Measurements from ENCODE around the gene SMIM13. TPM values are rescaled to one million over a fixed set of nuclear protein-coding genes. Genes with fewer than 3 reads are reported as not detected.

SMIM13 gene
- total and polyA plus RNA-seq, 2 of the 4 experiments (the other 2 are of a cell fraction), result 5.4 to 10.0 TPM

DNA sequence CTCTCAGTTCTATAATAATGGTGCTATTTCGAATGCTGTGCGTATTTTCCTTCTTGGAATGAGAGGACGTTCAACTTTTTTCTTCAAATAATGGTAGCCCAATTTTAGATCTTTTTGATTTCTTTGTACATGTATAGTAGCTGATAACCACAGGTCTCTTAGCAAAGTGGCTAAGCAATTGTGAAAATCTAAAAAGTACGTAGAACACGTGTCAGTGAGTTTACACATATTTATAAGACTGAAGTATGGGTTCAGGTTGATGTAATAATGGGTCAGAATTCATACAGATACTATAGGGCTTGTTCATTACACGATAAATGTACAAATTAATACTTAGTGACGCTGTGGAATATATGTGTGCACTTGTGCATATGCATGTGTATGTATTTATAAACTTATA lies 1.3 kb downstream of the SMIM13 start:
- peak overlapping the region; percentile 91; the same call in 1 of the 2 replicates for H3K27ac ChIP-seq (ENCODE audit: insufficient read depth, low read length)
- H3K23ac ChIP-seq (ENCODE audit: low read depth, low read length), result peak overlapping the region; percentile 98
- ChIA-PET CTCF (interaction anchor here (0.6 kb wide), 1 partner anchor 91 kb away, joined by 3 read pairs; no protein-coding TSS in a partner anchor), POLR2A (ENCODE audit: unreplicated experiment) (interaction anchor here (0.6 kb wide), 1 partner anchor 98 kb away, joined by 7 read pairs; no protein-coding TSS in a partner anchor)
- no peaks in the 10 kb centered on the region for H3K9me1 ChIP-seq (ENCODE audit: insufficient read depth, low read length)
- H4K91ac ChIP-seq (ENCODE audit: insufficient read depth, low read depth, low read length), result peak overlapping the region; percentile 92; the same call in 1 of the 2 replicates
- peak overlapping the region; percentile 91; the same call in 1 of the 2 replicates for H3K56ac ChIP-seq (ENCODE audit: extremely low read depth, insufficient read depth, low read length)
- no peaks in the 10 kb centered on the region for H3K9me3 ChIP-seq (ENCODE audit: control insufficient read depth, insufficient read depth, low read length)
- H3K4me3 ChIP-seq (ENCODE audit: insufficient read depth, low read depth, low read length), result peak overlapping the region; percentile 70
- intact Hi-C loops (cut with micrococcal nuclease) (loop anchor here (1.0 to 5.0 kb wide), 3 partner anchors 42 to 401 kb away; no protein-coding TSS in a partner anchor), in situ Hi-C loops (cut with MboI; ENCODE audit: low sequenced_read_pairs) (no loop called here), dilution Hi-C loops (cut with HindIII; ENCODE audit: low sequenced_read_pairs, unreplicated experiment) (no loop called here)
- no peak overlapping the region for H2AFZ ChIP-seq (replicated peaks; ENCODE audit: low read length, poor library complexity)
- no peaks in the 10 kb centered on the region for H3K36me3 ChIP-seq (ENCODE audit: control insufficient read depth, insufficient read depth, low read length)
- no peak overlapping the region for H2BK15ac ChIP-seq (ENCODE audit: low read depth, low read length)
- peak overlapping the region; percentile 95 for H2BK5ac ChIP-seq (ENCODE audit: low read depth, low read length, poor library complexity, severe bottlenecking)
- H3K14ac ChIP-seq (replicated peaks; ENCODE audit: low read depth, low read length), result peak overlapping the region; percentile 94; the same call in 1 of the 2 replicates
- ATAC-seq (ENCODE audit: low read depth), result no peak
- peak overlapping the region; percentile 62 to 80; a peak in 1 of 4 replicates for H4K8ac ChIP-seq (ENCODE audit: low read depth in 2 of 2, low read length in 2 of 2)
- peak overlapping the region; percentile 99 for H3K4ac ChIP-seq (ENCODE audit: low read depth, low read length)
- peak overlapping the region; percentile 90 for H2BK120ac ChIP-seq (ENCODE audit: low read depth, low read length)
- H2BK20ac ChIP-seq (ENCODE audit: low read depth, low read length), result no peak overlapping the region
- peak overlapping the region; percentile 59; the same call in 1 of the 2 replicates for H3K18ac ChIP-seq (ENCODE audit: low read depth, low read length)
- H3K4me2 ChIP-seq (ENCODE audit: low read depth, low read length), result peak overlapping the region; percentile 97
- H3K79me1 ChIP-seq (ENCODE audit: low read depth in 1 of 2, low read length in 2 of 2), result peaks cover 11 to 31% of the 10 kb centered on the region in 2 experiments; a peak in 3 of 4 replicates
- no peak overlapping the region for H4K5ac ChIP-seq (ENCODE audit: low read depth, low read length)
- DNase-seq, result no peak
- BruUV-seq (replicated peaks), result no TSS peak
- no peak overlapping the region for H2AK5ac ChIP-seq (ENCODE audit: low read depth, low read length)
- no peak overlapping the region for H2AK9ac ChIP-seq (replicated peaks; ENCODE audit: low read depth, low read length, poor library complexity)
- peaks cover 13% of the 10 kb centered on the region; the same call in 1 of the 2 replicates for H4K20me1 ChIP-seq (ENCODE audit: insufficient read depth, low read length)
- peak overlapping the region; percentile 91; the same call in 1 of the 2 replicates for H3K9ac ChIP-seq (ENCODE audit: low read depth, low read length)
- no peaks in the 10 kb centered on the region for H3K27me3 ChIP-seq (ENCODE audit: control insufficient read depth, insufficient read depth, low read length)
- WGBS, 2 experiments (ENCODE audit: extremely low coverage in 2 of 2, insufficient read length in 1 of 2), result no CpG with 5 or more reads among the region's 7 CpGs
- peaks cover 3% of the 10 kb centered on the region; the same call in 1 of the 2 replicates for H3K4me1 ChIP-seq (ENCODE audit: control insufficient read depth, insufficient read depth, low read length)
- no peak for TF ChIP-seq RFX5 (IDR thresholded peaks at IDR 0.05; ENCODE audit: low read depth, low read length)
- TF ChIP-seq MXI1 (IDR thresholded peaks at IDR 0.05; ENCODE audit: borderline replicate concordance, low read depth, low read length), result no peak
- no peak for TF ChIP-seq BHLHE40 (IDR thresholded peaks at IDR 0.05; ENCODE audit: low read depth, low read length)
- TF ChIP-seq, protein P1, sequence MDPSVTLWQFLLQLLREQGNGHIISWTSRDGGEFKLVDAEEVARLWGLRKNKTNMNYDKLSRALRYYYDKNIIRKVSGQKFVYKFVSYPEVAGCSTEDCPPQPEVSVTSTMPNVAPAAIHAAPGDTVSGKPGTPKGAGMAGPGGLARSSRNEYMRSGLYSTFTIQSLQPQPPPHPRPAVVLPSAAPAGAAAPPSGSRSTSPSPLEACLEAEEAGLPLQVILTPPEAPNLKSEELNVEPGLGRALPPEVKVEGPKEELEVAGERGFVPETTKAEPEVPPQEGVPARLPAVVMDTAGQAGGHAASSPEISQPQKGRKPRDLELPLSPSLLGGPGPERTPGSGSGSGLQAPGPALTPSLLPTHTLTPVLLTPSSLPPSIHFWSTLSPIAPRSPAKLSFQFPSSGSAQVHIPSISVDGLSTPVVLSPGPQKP (IDR thresholded peaks at IDR 0.05; ENCODE audit: borderline replicate concordance, low read depth, low read length), result no peak
- TF ChIP-seq FOS (IDR thresholded peaks at IDR 0.05; ENCODE audit: low read depth, low read length), result no peak
- TF ChIP-seq CEBPB (IDR thresholded peaks at IDR 0.05; ENCODE audit: low read depth, low read length), result no peak
- TF ChIP-seq SMC3 (IDR thresholded peaks at IDR 0.05; ENCODE audit: low read depth, low read length), result no peak
- TF ChIP-seq, protein P2, sequence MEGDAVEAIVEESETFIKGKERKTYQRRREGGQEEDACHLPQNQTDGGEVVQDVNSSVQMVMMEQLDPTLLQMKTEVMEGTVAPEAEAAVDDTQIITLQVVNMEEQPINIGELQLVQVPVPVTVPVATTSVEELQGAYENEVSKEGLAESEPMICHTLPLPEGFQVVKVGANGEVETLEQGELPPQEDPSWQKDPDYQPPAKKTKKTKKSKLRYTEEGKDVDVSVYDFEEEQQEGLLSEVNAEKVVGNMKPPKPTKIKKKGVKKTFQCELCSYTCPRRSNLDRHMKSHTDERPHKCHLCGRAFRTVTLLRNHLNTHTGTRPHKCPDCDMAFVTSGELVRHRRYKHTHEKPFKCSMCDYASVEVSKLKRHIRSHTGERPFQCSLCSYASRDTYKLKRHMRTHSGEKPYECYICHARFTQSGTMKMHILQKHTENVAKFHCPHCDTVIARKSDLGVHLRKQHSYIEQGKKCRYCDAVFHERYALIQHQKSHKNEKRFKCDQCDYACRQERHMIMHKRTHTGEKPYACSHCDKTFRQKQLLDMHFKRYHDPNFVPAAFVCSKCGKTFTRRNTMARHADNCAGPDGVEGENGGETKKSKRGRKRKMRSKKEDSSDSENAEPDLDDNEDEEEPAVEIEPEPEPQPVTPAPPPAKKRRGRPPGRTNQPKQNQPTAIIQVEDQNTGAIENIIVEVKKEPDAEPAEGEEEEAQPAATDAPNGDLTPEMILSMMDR (conservative IDR thresholded peaks at IDR 0.05; ENCODE audit: low read depth, low read length), result no peak
- TF ChIP-seq NFE2L2 (IDR thresholded peaks at IDR 0.05; ENCODE audit: low read depth, low read length), result no peak
- TF ChIP-seq, protein P3, sequence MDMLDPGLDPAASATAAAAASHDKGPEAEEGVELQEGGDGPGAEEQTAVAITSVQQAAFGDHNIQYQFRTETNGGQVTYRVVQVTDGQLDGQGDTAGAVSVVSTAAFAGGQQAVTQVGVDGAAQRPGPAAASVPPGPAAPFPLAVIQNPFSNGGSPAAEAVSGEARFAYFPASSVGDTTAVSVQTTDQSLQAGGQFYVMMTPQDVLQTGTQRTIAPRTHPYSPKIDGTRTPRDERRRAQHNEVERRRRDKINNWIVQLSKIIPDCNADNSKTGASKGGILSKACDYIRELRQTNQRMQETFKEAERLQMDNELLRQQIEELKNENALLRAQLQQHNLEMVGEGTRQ (IDR thresholded peaks at IDR 0.05; ENCODE audit: low read depth, low read length), result no peak
- no peak for TF ChIP-seq POLR2A (IDR thresholded peaks at IDR 0.05; ENCODE audit: low read depth, low read length)
